SU-DHL-6 (cell line): ENCODE data around the gene CBL.

Experiments
- H2AFZ ChIP-seq: fragments of 200-600 bp; sonication (generic); 2 replicates; pipeline ENCODE4 v1.6.1; 2014; ENCODE audit warnings: low read depth, mild to moderate bottlenecking, moderate library complexity, mixed read lengths, antibody characterized with exemption, low read length; ENCODE audit not compliant: severe bottlenecking
- H3F3A ChIP-seq: fragments of 200-600 bp; shearing (Covaris generic); 2 replicates; pipeline ENCODE4 v1.6.0; 2016; ENCODE audit warnings: antibody characterized with exemption, mild to moderate bottlenecking; ENCODE audit not compliant: insufficient read depth
- H3K27ac ChIP-seq: fragments of 200-600 bp; sonication (generic); 2 replicates; pipeline ENCODE4 v1.5.1; 2016; ENCODE audit warnings: low read depth, mild to moderate bottlenecking, low read length, moderate library complexity, mixed read lengths
- H3K27me3 ChIP-seq: fragments of 200-600 bp; sonication (generic), shearing (Covaris generic); 2 replicates; pipeline ENCODE4 v1.6.0; 2014; ENCODE audit warnings: mild to moderate bottlenecking, low read length
- H3K36me3 ChIP-seq: fragments of 200-600 bp; sonication (generic); 2 replicates; pipeline ENCODE4 v1.6.1; 2014; ENCODE audit warnings: mild to moderate bottlenecking, low read length, mixed read lengths
- H3K4me2 ChIP-seq: fragments of 300-600, 200-600 bp; shearing (Covaris generic), sonication (generic); 2 replicates; pipeline ENCODE4 v1.6.0; 2014; ENCODE audit warnings: low read length, low read depth, mild to moderate bottlenecking; ENCODE audit not compliant: poor library complexity, severe bottlenecking
- H3K4me3 ChIP-seq: fragments of 200-600 bp; sonication (generic); 2 replicates; pipeline ENCODE4 v1.5.1; 2014; ENCODE audit warnings: antibody characterized with exemption, low read length, mild to moderate bottlenecking, mixed read lengths; ENCODE audit not compliant: insufficient read depth, poor library complexity, severe bottlenecking
- H3K79me2 ChIP-seq: fragments of 200-600 bp; sonication (generic); 2 replicates; pipeline ENCODE4 v1.6.1; 2014; ENCODE audit warnings: mild to moderate bottlenecking, low read length, moderate library complexity; ENCODE audit not compliant: insufficient read depth
- H3K9ac ChIP-seq: fragments of 200-600 bp; sonication (generic); 2 replicates; pipeline ENCODE4 v1.7.0; 2014; ENCODE audit warnings: mild to moderate bottlenecking, low read length
- H3K9me2 ChIP-seq: fragments of 200-600 bp; sonication (generic); replicated peaks from 2 replicates; pipeline ENCODE4 v1.6.1; 2014; ENCODE audit warnings: low read length; ENCODE audit not compliant: insufficient read depth
- H3K9me3 ChIP-seq: fragments of 200-600 bp; sonication (generic); 2 replicates; pipeline ENCODE4 v1.6.1; 2014; ENCODE audit warnings: low read length, mixed read lengths; ENCODE audit not compliant: insufficient read depth
- H4K20me1 ChIP-seq: fragments of 200-600 bp; sonication (generic); 2 replicates; pipeline ENCODE4 v1.6.1; 2014; ENCODE audit warnings: low read depth, mild to moderate bottlenecking, antibody characterized with exemption, low read length, moderate library complexity, mixed read lengths
- EZH2phosphoT487 ChIP-seq: fragments of 200-600 bp; sonication (generic), shearing (Covaris generic); conservative IDR thresholded peaks from 2 replicates; pipeline ENCODE4 v1.6.1; 2018; ENCODE audit warnings: mild to moderate bottlenecking, antibody characterized with exemption, low read length, moderate library complexity, mixed read lengths
- TF ChIP-seq, protein P1 (sequence below): fragments of 200-600 bp; sonication (generic); IDR thresholded peaks from one replicate; pipeline ENCODE4 v1.5.1; 2017; ENCODE audit warnings: antibody characterized with exemption, mild to moderate bottlenecking, low read length, moderate library complexity; ENCODE audit not compliant: insufficient read depth, poor library complexity, severe bottlenecking

CBL gene

GRCh38 chr11:119297938-119298337, 91.8 kb downstream of the CBL start:
- H3K36me3 ChIP-seq: peaks cover 14% of the 10 kb centered on the region
- H3K4me3 ChIP-seq: no peak overlapping the region

DNA sequence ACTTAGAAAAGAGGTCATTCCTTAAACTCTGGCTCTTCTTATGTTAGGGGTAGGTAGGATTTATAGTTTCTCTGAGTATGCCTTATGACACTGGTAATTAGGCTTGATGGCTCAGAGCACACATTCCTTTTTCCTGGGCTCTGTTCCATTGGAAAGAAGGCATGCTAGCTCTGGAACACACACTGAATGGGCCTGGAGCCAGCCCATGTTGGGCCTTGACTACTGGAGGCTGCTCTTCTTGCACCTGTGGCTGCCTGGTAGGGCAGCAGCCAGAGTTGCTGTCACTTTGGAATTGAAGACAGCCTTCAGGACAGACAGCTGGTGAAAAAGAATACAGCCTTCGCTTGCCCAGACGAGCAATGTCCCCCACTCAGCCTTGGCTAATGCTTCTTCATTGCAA, 92.6 kb downstream of the CBL start:
- H3K36me3 ChIP-seq: peaks cover 18% of the 10 kb centered on the region

More at GRCh38 chr11:119297938-119298337, 91.8 kb downstream of the CBL start:
- H3K79me2 ChIP-seq: no peaks in the 10 kb centered on the region
- no peak overlapping the region for H3K9ac ChIP-seq
- no peak overlapping the region for H2AFZ ChIP-seq
- no peaks in the 10 kb centered on the region for H3F3A ChIP-seq
- TF ChIP-seq, protein P1, sequence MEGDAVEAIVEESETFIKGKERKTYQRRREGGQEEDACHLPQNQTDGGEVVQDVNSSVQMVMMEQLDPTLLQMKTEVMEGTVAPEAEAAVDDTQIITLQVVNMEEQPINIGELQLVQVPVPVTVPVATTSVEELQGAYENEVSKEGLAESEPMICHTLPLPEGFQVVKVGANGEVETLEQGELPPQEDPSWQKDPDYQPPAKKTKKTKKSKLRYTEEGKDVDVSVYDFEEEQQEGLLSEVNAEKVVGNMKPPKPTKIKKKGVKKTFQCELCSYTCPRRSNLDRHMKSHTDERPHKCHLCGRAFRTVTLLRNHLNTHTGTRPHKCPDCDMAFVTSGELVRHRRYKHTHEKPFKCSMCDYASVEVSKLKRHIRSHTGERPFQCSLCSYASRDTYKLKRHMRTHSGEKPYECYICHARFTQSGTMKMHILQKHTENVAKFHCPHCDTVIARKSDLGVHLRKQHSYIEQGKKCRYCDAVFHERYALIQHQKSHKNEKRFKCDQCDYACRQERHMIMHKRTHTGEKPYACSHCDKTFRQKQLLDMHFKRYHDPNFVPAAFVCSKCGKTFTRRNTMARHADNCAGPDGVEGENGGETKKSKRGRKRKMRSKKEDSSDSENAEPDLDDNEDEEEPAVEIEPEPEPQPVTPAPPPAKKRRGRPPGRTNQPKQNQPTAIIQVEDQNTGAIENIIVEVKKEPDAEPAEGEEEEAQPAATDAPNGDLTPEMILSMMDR: no peak
- TF ChIP-seq EZH2phosphoT487: no peak
- no peaks in the 10 kb centered on the region for H3K9me3 ChIP-seq
- H3K4me2 ChIP-seq: no peak overlapping the region
- H3K27me3 ChIP-seq: no peaks in the 10 kb centered on the region
- no peak overlapping the region for H3K27ac ChIP-seq
- no peaks in the 10 kb centered on the region for H3K9me2 ChIP-seq
- H4K20me1 ChIP-seq: no peaks in the 10 kb centered on the region

DNA sequence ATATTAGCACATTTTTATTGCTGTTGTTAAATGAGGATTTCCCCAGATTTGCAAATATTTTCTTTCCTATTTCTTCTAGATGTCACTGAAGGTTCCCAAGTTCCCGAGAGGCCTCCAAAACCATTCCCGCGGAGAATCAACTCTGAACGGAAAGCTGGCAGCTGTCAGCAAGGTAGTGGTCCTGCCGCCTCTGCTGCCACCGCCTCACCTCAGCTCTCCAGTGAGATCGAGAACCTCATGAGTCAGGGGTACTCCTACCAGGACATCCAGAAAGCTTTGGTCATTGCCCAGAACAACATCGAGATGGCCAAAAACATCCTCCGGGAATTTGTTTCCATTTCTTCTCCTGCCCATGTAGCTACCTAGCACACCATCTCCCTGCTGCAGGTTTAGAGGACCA, 93.3 kb downstream of the CBL start:
- no peaks in the 10 kb centered on the region for H3K27me3 ChIP-seq
- H4K20me1 ChIP-seq: no peaks in the 10 kb centered on the region
- TF ChIP-seq, protein P1: no peak
- no peak for TF ChIP-seq EZH2phosphoT487
- no peaks in the 10 kb centered on the region for H3K9me3 ChIP-seq
- H3K9me2 ChIP-seq: no peaks in the 10 kb centered on the region
- no peak overlapping the region for H2AFZ ChIP-seq
- H3K4me3 ChIP-seq: no peak overlapping the region
- no peaks in the 10 kb centered on the region for H3K79me2 ChIP-seq
- no peaks in the 10 kb centered on the region for H3F3A ChIP-seq
- H3K9ac ChIP-seq: no peak overlapping the region
- no peak overlapping the region for H3K4me2 ChIP-seq
- H3K27ac ChIP-seq: no peak overlapping the region
- H3K36me3 ChIP-seq: peaks cover 20% of the 10 kb centered on the region

More for the DNA sequence above, 92.6 kb downstream of the CBL start:
- Histone ChIP-seq H3K4me2 (no peak overlapping the region), H4K20me1 (no peaks in the 10 kb centered on the region), H2AFZ (no peak overlapping the region), H3K27ac (no peak overlapping the region), H3K27me3 (no peaks in the 10 kb centered on the region), H3K4me3 (no peak overlapping the region), H3K79me2 (no peaks in the 10 kb centered on the region), H3K9ac (no peak overlapping the region), H3F3A (no peaks in the 10 kb centered on the region), H3K9me3 (no peaks in the 10 kb centered on the region), H3K9me2 (no peaks in the 10 kb centered on the region)
- no peak for TF ChIP-seq EZH2phosphoT487
- TF ChIP-seq, protein P1: no peak
